ENCODE results near the gene MOGAT1.

DNA sequence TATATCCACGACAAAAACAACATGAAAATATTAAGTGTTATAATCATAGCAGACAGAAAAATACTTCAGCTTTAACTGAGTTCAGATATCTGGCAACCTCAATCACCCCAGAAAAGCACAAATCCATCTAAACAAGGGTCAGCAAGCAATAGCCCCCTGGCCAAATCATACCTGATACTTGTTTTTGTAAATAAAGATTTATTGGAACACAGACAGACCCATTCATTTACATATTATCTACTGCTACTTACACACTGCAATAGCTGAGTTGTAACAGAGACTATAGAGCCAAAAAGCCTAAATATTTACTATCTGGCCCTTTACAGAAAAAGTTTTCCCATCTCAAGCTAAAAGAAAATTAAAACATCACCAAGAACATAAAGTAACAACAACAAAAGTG lies 28.3 kb upstream of the MOGAT1 start:
- TF ChIP-seq CTCF (IDR thresholded peaks at IDR 0.05) (no peak), POLR2AphosphoS5 (IDR thresholded peaks at IDR 0.05; ENCODE audit: low read depth, low read length) (no peak)
- TF ChIP-seq, protein P1, sequence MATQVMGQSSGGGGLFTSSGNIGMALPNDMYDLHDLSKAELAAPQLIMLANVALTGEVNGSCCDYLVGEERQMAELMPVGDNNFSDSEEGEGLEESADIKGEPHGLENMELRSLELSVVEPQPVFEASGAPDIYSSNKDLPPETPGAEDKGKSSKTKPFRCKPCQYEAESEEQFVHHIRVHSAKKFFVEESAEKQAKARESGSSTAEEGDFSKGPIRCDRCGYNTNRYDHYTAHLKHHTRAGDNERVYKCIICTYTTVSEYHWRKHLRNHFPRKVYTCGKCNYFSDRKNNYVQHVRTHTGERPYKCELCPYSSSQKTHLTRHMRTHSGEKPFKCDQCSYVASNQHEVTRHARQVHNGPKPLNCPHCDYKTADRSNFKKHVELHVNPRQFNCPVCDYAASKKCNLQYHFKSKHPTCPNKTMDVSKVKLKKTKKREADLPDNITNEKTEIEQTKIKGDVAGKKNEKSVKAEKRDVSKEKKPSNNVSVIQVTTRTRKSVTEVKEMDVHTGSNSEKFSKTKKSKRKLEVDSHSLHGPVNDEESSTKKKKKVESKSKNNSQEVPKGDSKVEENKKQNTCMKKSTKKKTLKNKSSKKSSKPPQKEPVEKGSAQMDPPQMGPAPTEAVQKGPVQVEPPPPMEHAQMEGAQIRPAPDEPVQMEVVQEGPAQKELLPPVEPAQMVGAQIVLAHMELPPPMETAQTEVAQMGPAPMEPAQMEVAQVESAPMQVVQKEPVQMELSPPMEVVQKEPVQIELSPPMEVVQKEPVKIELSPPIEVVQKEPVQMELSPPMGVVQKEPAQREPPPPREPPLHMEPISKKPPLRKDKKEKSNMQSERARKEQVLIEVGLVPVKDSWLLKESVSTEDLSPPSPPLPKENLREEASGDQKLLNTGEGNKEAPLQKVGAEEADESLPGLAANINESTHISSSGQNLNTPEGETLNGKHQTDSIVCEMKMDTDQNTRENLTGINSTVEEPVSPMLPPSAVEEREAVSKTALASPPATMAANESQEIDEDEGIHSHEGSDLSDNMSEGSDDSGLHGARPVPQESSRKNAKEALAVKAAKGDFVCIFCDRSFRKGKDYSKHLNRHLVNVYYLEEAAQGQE (IDR thresholded peaks at IDR 0.05; ENCODE audit: insufficient read depth in 1 of 2, low read depth in 2 of 2, low read length in 1 of 2): no peak
